HEK293T (cell line): ENCODE results near the gene TOMM70.
"Not testable (repeated sequence)": the region's sequence is repeated elsewhere in the genome, so short reads cannot be mapped to it uniquely, and the experiment has no call there.

Experiments
- CTCF ChIA-PET: fragments of 350-600 bp; formaldehyde crosslinking; extraction: SDS; loops from one replicate; lab custom pipeline; 2021; ENCODE audit warnings: antibody characterized with exemption, inconsistent platforms; lab: Yijun Ruan, JAX
- POLR2A ChIA-PET: fragments of 350-600 bp; formaldehyde crosslinking; extraction: SDS; loops from one replicate; lab custom pipeline; 2020; ENCODE audit warnings: antibody characterized with exemption, inconsistent platforms; lab: Yijun Ruan, JAX
- DNase-seq: peaks from one replicate; pipeline ENCODE4 v3.0.0; 2012; ENCODE audit warnings: mixed read lengths; ENCODE audit errors: extremely low spot score
- ARNT ChIP-seq: fragments of 450-650 bp; IDR thresholded peaks from 2 replicates; pipeline ENCODE4 v1.6.1; 2017; ENCODE audit warnings: mild to moderate bottlenecking
- BHLHE40 ChIP-seq: fragments of 450-650 bp; IDR thresholded peaks from 2 replicates; pipeline ENCODE4 v1.6.1; 2016; ENCODE audit warnings: mild to moderate bottlenecking, moderate library complexity, borderline replicate concordance
- CTBP1 ChIP-seq: fragments of 450-650 bp; IDR thresholded peaks from 2 replicates; pipeline ENCODE4 v1.6.1; 2016; ENCODE audit warnings: borderline replicate concordance
- ELF4 ChIP-seq: fragments of 450-650 bp; IDR thresholded peaks from 2 replicates; pipeline ENCODE4 v1.6.1; 2017; ENCODE audit warnings: antibody characterized with exemption
- FOXA1 ChIP-seq: fragments of 450-650 bp; IDR thresholded peaks from 2 replicates; pipeline ENCODE4 v1.6.1; 2016; ENCODE audit warnings: mild to moderate bottlenecking
- FOXK2 ChIP-seq: fragments of 450-650 bp; IDR thresholded peaks from 2 replicates; pipeline ENCODE4 v1.6.1; 2016; ENCODE audit warnings: mild to moderate bottlenecking
- FOXM1 ChIP-seq: fragments of 450-650 bp; IDR thresholded peaks from 2 replicates; pipeline ENCODE4 v1.6.1; 2017; ENCODE audit warnings: mild to moderate bottlenecking, borderline replicate concordance
- HDGF ChIP-seq: fragments of 450-650 bp; IDR thresholded peaks from 2 replicates; pipeline ENCODE4 v1.6.1; 2017; ENCODE audit warnings: antibody characterized with exemption, borderline replicate concordance
- L3MBTL2 ChIP-seq: fragments of 450-650 bp; conservative IDR thresholded peaks from 2 replicates; pipeline ENCODE4 v1.6.1; 2016; ENCODE audit warnings: mild to moderate bottlenecking
- LEF1 ChIP-seq: fragments of 450-650 bp; IDR thresholded peaks from 2 replicates; pipeline ENCODE4 v1.6.1; 2017; ENCODE audit warnings: mild to moderate bottlenecking, borderline replicate concordance
- NFRKB ChIP-seq: fragments of 450-650 bp; IDR thresholded peaks from 2 replicates; pipeline ENCODE4 v1.6.1; 2016; ENCODE audit warnings: mild to moderate bottlenecking, moderate library complexity
- SP1 ChIP-seq: fragments of 450-650 bp; IDR thresholded peaks from 2 replicates; pipeline ENCODE4 v1.6.1; 2017
- SUZ12 ChIP-seq: fragments of 450-650 bp; IDR thresholded peaks from 2 replicates; pipeline ENCODE4 v1.6.1; 2016; ENCODE audit warnings: mild to moderate bottlenecking
- TARDBP ChIP-seq: fragments of 450-650 bp; IDR thresholded peaks from 2 replicates; pipeline ENCODE4 v1.6.1; 2016
- ZNF384 ChIP-seq: fragments of 450-650 bp; IDR thresholded peaks from 2 replicates; pipeline ENCODE4 v1.6.1; 2016
- TF ChIP-seq, protein P1 (sequence below): fragments of 450-650 bp; IDR thresholded peaks from 2 replicates; pipeline ENCODE4 v1.6.1; 2016

The TOMM70 gene

DNA sequence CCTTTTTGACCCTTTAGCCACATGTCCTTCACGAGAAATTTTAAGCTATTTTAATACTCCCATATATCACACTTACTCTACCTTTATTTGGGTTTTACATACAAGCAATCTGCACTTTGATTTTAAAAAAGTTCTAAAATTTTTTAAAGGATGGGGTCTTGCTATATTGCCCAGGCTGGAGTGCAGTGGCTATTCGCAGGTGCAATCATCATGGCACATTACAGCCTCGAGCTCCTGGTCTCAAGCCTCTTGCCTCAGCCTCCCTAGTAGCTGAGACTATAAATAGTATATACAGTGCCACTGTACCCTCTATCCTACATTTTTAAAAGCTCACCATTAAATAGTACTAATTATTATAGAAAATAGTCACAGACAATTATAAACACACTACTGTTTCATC is 36.5 kb downstream of the TOMM70 start:
- ChIA-PET POLR2A (no interaction called here), CTCF (no interaction called here)
- TF ChIP-seq BHLHE40 (no peak), ELF4 (no peak), ZNF384 (no peak), SP1 (no peak), CTBP1 (no peak), LEF1 (no peak), HDGF (no peak), L3MBTL2 (no peak)
- no peak for DNase-seq

DNA sequence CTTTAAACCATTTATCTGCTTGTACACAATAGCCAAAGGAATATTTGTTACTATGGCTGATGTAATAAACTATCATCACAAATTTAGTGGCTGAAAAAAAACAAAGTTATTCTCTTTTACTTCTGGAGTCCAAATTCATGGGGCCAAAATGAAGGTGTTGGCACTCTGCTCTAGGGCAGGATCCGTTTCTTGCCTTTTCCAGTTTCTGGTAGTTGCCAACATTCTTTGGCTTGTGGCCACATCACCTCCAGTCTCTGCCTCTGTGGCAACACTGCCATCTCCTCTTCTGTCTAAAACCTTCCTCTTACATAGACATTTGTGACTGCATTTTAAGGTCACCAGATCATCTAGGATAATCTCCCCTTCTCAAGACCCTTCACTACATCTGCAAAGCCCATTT is 39.0 kb downstream of the TOMM70 start:
- ChIA-PET POLR2A (no interaction called here), CTCF (no interaction called here)
- DNase-seq, result no peak
- TF ChIP-seq SP1, result no peak
- no peak for TF ChIP-seq BHLHE40
- no peak for TF ChIP-seq TARDBP
- TF ChIP-seq FOXM1, result no peak
- TF ChIP-seq NFRKB, result no peak
- TF ChIP-seq ELF4, result no peak
- no peak for TF ChIP-seq ARNT
- no peak for TF ChIP-seq LEF1
- TF ChIP-seq FOXA1, result no peak
- TF ChIP-seq ZNF384, result no peak
- TF ChIP-seq L3MBTL2, result no peak
- TF ChIP-seq HDGF, result no peak
- no peak for TF ChIP-seq FOXK2
- TF ChIP-seq CTBP1, result no peak
- TF ChIP-seq, protein P1, sequence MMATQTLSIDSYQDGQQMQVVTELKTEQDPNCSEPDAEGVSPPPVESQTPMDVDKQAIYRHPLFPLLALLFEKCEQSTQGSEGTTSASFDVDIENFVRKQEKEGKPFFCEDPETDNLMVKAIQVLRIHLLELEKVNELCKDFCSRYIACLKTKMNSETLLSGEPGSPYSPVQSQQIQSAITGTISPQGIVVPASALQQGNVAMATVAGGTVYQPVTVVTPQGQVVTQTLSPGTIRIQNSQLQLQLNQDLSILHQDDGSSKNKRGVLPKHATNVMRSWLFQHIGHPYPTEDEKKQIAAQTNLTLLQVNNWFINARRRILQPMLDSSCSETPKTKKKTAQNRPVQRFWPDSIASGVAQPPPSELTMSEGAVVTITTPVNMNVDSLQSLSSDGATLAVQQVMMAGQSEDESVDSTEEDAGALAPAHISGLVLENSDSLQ, result no peak
- no peak for TF ChIP-seq SUZ12

DNA sequence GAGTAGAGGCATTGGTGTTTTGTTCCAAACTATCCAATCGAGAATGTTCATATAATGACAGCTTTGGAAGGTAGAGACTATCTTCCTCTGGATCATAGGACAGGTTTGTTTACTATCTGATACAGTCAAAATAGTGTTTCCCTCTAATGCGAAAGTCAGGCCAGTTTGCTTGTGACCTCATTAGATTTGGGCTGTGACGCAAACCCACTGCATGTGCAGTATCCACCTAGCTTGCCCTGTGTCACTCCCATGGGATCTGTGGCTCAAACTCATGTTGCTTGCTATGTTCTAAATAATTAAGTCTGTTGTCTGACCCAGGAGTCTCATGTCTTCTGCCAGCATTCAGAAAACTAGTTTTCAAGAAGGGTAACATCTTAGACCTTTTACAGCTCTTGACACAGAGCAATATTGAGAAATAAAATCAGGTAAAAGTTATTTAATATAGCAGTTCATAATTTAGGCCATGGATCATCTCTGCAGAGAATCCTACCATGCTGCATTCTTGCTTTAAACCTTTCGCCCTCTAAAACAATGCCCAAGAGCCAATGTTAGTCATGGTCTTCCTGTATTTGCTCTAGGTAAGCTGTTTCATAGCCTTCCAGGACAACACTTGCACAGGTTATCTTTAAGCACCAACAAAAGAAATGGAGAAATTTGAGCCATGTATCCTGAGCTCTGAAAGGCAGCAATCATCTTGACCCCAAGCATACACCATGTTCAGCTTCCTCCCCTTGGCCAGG is 40.0 kb downstream of the TOMM70 start:
- ChIA-PET CTCF (interaction anchor here (0.6 kb wide), 1 partner anchor 1029 kb away, joined by 4 read pairs; no protein-coding TSS in a partner anchor), POLR2A (no interaction called here)
- TF ChIP-seq L3MBTL2 (no peak), FOXA1 (no peak), FOXK2 (no peak), FOXM1 (no peak), LEF1 (no peak), ARNT (no peak), HDGF (no peak), SP1 (no peak), TARDBP (no peak), ZNF384 (no peak), ELF4 (no peak)
- no peak for DNase-seq

DNA sequence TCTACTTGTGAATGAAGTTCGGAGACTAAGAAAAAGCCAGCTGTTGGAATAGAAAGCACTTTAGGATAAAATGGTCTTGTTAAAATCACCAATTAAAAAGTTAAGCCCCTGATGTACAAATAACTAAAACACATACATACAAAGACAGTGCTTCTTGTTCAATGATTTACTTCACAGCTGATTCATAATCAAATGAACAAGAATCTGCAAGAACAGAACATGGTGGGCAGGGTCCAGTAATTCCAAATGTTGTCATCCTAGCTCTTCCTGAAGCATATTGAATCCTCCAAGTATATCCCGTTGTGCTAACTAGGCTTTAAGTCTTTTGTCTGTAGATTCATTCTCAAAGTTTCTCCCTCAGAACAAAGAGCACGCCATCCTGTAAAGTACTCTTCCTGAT is 41.9 kb downstream of the TOMM70 start:
- DNase-seq, result no peak
- CTCF ChIA-PET, result no interaction called here
- TF ChIP-seq CTBP1 (no peak), FOXK2 (no peak), ELF4 (no peak), NFRKB (no peak), ZNF384 (no peak), ARNT (no peak), HDGF (no peak), BHLHE40 (no peak), FOXA1 (no peak), LEF1 (no peak), SUZ12 (no peak)
- TF ChIP-seq, protein P1, result no peak
- POLR2A ChIA-PET, result no interaction called here

DNA sequence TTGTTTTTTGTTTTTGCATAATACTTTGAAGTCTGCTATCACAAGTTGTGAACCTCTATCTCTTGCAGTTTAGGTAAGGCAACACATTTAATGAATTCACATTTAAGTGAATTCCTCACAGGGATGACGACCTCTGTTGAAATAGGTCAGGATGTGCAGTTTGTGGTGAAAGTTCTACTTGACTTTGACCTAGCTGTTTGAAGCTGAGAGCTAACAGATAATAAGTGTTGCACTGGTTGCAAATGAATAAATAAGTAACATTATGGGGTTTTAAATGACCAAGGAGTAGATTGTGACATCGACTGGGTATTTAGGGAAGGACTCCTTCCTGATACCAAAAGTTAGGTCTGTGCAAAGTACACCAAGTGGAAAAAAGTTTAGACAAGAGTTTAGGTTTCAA is 42.5 kb downstream of the TOMM70 start:
- no peak for DNase-seq
- POLR2A ChIA-PET, result no interaction called here
- CTCF ChIA-PET, result no interaction called here
- TF ChIP-seq HDGF, result no peak
- TF ChIP-seq L3MBTL2, result no peak
- no peak for TF ChIP-seq CTBP1

DNA sequence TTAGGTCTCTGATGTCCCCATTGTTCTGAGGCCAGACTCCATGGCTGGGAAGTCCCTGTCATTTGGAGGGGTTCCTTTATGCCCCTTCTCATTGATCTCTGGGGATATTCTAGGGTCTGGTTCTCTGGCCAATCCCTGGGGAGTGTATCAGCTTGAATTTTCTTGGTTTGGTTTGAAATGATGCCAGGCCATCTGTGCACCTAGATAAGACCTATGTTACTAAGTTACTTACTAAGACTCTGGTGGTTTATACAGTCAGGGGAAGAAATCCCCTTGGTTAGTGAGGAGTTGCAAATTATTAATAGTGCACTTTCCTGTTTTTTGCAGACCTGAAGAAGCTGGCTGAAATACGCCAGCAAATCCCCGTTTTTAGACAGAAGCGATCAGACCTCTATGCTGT is 46.0 kb downstream of the TOMM70 start:
- CTCF ChIA-PET, result interaction anchor here (0.5 kb wide), 1 partner anchor 39 kb away, joined by 3 read pairs; no protein-coding TSS in a partner anchor
- TF ChIP-seq ARNT (no peak), ELF4 (no peak), ZNF384 (no peak), SUZ12 (no peak)
- no peak for DNase-seq
- POLR2A ChIA-PET, result no interaction called here

DNA sequence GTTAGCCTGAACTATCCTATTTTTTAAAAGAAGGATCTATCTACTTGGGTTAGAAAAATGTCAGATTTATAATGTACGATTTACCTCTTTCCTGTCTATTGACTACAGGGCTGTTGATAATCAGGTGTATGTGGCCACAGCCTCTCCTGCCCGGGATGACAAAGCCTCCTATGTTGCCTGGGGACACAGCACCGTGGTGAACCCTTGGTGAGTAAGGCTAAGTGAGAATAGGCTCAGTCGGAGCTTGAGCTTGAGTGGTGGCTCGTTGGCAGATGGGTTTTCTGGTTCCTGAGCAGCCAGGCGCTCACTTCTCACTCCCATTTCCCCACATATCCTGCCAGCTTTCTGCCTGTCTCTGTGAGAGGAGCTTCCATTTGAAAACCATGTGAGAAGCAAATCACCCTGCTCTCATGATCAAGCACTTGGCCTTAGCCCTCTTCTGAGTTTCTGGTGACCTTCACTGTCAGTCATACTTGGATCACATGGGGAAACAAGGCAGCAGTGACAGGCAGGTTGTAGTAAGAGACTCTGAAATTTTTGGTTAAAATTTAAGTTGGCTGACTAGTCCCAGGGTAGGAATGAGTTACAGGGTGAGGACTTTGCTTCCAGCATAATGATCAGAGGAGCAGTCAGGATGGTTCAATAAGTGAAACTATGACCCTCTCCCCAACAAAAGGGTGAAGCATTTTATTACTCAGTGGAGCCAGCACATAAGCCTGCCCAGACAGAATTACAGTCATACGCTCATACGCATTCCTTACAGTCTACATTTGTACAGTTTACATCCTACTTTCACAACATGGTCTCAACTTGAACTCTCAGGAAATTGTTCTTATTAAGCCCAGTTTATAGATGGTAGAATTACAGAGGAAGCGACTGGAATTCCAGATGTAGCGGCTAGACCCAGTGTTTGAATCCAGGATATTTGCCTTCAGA is 48.3 kb downstream of the TOMM70 start:
- TF ChIP-seq ELF4 (no peak), SUZ12 (no peak), SP1 (no peak), TARDBP (no peak), BHLHE40 (no peak), FOXM1 (no peak), NFRKB (no peak), LEF1 (no peak), ZNF384 (no peak), FOXK2 (no peak), CTBP1 (no peak)
- CTCF ChIA-PET, result no interaction called here
- DNase-seq, result no peak
- POLR2A ChIA-PET, result no interaction called here

DNA sequence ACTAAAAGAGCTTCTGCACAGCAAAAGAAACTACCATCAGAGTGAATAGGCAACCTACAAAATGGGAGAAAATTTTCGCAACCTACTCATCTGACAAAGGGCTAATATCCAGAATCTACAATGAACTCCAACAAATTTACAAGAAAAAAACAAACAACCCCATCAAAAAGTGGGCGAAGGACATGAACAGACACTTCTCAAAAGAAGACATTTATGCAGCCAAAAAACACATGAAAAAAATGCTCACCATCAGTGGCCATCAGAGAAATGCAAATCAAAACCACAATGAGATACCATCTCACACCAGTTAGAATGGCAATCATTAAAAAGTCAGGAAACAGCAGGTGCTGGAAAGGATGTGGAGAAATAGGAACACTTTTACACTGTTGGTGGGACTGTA is 49.1 kb downstream of the TOMM70 start:
- DNase-seq, CTCF ChIA-PET, POLR2A ChIA-PET: not testable (repeated sequence)
